ENCODE results near the gene NR5A2.

- no peak for TF ChIP-seq POLR2A (IDR thresholded peaks at IDR 0.05; ENCODE audit: low read length)
- TF ChIP-seq GATA1 (IDR thresholded peaks at IDR 0.05; ENCODE audit: low read depth, low read length), result no peak
Measured at GRCh38 chr1:200136384-200136783, 108.9 kb downstream of the NR5A2 start.
